ENCODE data around the gene SMARCA2. TPM values are rescaled to one million over a fixed set of nuclear protein-coding genes. Genes with fewer than 3 reads are reported as not detected.
A peak's percentile ranks its signal among the peaks of the same experiment; 100 is the strongest.

The SMARCA2 gene
- total RNA-seq, 1 donor from 2014 or later, result 238 TPM

- H3K36me3 Mint-ChIP-seq (ENCODE audit: low read depth), result peaks cover 24% of the 10 kb centered on the region
- intact Hi-C loops (cut with micrococcal nuclease), result loop anchor here (1.0 to 10.0 kb wide), 4 partner anchors 8 to 1284 kb away; no protein-coding TSS in a partner anchor
- peak overlapping the region; percentile 98 for H3K27ac Mint-ChIP-seq
- POLR2A ChIA-PET, result interaction anchor here (0.6 to 5.1 kb wide), 10 partner anchors 9 to 1508 kb away, joined by 3 to 70 read pairs (median 6); no protein-coding TSS in a partner anchor
- peaks cover 54% of the 10 kb centered on the region for H3K4me1 Mint-ChIP-seq
- TF ChIP-seq CTCF (IDR thresholded peaks at IDR 0.05), result no peak
- CTCF ChIA-PET, result no interaction called here
- ATAC-seq (ENCODE audit: low read depth) (no peak), DNase-seq (no peak)
- H3K9me3 Mint-ChIP-seq, result no peaks in the 10 kb centered on the region
- H3K27me3 Mint-ChIP-seq, result no peaks in the 10 kb centered on the region
- peak overlapping the region; percentile 99 for H3K4me3 Mint-ChIP-seq
These were observed 3.1 kb downstream of the SMARCA2 start for GRCh38 chr9:2018162-2018643.

- ChIA-PET CTCF (no interaction called here), POLR2A (interaction anchor here (1.9 to 5.1 kb wide), 4 partner anchors 24 to 1508 kb away, joined by 6 to 70 read pairs (median 31); no protein-coding TSS in a partner anchor)
- Mint-ChIP-seq H3K4me1 (peaks cover 55% of the 10 kb centered on the region), H3K4me3 (peak overlapping the region; percentile 99), H3K36me3 (ENCODE audit: low read depth) (peaks cover 25% of the 10 kb centered on the region), H3K27ac (peak overlapping the region; percentile 98), H3K9me3 (no peaks in the 10 kb centered on the region), H3K27me3 (no peaks in the 10 kb centered on the region)
- ATAC-seq (ENCODE audit: low read depth) (no peak), DNase-seq (no peak)
- no peak for TF ChIP-seq CTCF (IDR thresholded peaks at IDR 0.05)
- intact Hi-C loops (cut with micrococcal nuclease), result loop anchor here (1.0 to 10.0 kb wide), 4 partner anchors 7 to 1283 kb away; no protein-coding TSS in a partner anchor
These were observed 3.8 kb downstream of the SMARCA2 start for GRCh38 chr9:2018764-2019558.

- Mint-ChIP-seq H3K4me1 (peaks cover 60% of the 10 kb centered on the region), H3K27ac (no peak overlapping the region), H3K4me3 (peak overlapping the region; percentile 35), H3K27me3 (no peaks in the 10 kb centered on the region), H3K9me3 (no peaks in the 10 kb centered on the region), H3K36me3 (ENCODE audit: low read depth) (peaks cover 26% of the 10 kb centered on the region)
- intact Hi-C loops (cut with micrococcal nuclease), result loop anchor here (5.0 to 10.0 kb wide), 3 partner anchors 638 to 1283 kb away; no protein-coding TSS in a partner anchor
- ChIA-PET POLR2A (interaction anchor here (1.7 kb wide), 1 partner anchor 34 kb away, joined by 5 read pairs; no protein-coding TSS in a partner anchor), CTCF (no interaction called here)
- TF ChIP-seq CTCF (IDR thresholded peaks at IDR 0.05), result no peak
- DNase-seq, result no peak
- no peak for ATAC-seq (ENCODE audit: low read depth)
These were observed 4.6 kb downstream of the SMARCA2 start for GRCh38 chr9:2019723-2020122.

- Mint-ChIP-seq H3K36me3 (ENCODE audit: low read depth) (peaks cover 17% of the 10 kb centered on the region), H3K27ac (no peak overlapping the region), H3K27me3 (no peaks in the 10 kb centered on the region), H3K4me1 (peaks cover 80% of the 10 kb centered on the region), H3K4me3 (peak overlapping the region; percentile 9), H3K9me3 (no peaks in the 10 kb centered on the region)
- ATAC-seq (ENCODE audit: low read depth), result no peak
- TF ChIP-seq CTCF (IDR thresholded peaks at IDR 0.05), result no peak
- DNase-seq, result no peak
- intact Hi-C loops (cut with micrococcal nuclease), result no loop called here
- ChIA-PET CTCF (no interaction called here), POLR2A (interaction anchor here (0.6 kb wide), 1 partner anchor 22 kb away, joined by 3 read pairs; no protein-coding TSS in a partner anchor)
These were observed 6.6 kb downstream of the SMARCA2 start for GRCh38 chr9:2021731-2022130.

- Mint-ChIP-seq H3K27me3 (no peaks in the 10 kb centered on the region), H3K4me1 (peaks cover 87% of the 10 kb centered on the region), H3K4me3 (no peak overlapping the region), H3K36me3 (ENCODE audit: low read depth) (peaks cover 15% of the 10 kb centered on the region), H3K27ac (no peak overlapping the region), H3K9me3 (no peaks in the 10 kb centered on the region)
- DNase-seq (no peak), ATAC-seq (ENCODE audit: low read depth) (no peak)
- intact Hi-C loops (cut with micrococcal nuclease), result no loop called here
- TF ChIP-seq CTCF (IDR thresholded peaks at IDR 0.05), result no peak
- CTCF ChIA-PET, result no interaction called here
- POLR2A ChIA-PET, result no interaction called here
These were observed 7.4 kb downstream of the SMARCA2 start for GRCh38 chr9:2022560-2022959.

Measured in activated B cell treated with CpG ODN at 0.5 μM for 24 hours (primary cell).